Measurements from ENCODE around the gene DDR1.
"Not testable (repeated sequence)": the region's sequence is repeated elsewhere in the genome, so short reads cannot be mapped to it uniquely, and the experiment has no call there.

DDR1 gene

DNA sequence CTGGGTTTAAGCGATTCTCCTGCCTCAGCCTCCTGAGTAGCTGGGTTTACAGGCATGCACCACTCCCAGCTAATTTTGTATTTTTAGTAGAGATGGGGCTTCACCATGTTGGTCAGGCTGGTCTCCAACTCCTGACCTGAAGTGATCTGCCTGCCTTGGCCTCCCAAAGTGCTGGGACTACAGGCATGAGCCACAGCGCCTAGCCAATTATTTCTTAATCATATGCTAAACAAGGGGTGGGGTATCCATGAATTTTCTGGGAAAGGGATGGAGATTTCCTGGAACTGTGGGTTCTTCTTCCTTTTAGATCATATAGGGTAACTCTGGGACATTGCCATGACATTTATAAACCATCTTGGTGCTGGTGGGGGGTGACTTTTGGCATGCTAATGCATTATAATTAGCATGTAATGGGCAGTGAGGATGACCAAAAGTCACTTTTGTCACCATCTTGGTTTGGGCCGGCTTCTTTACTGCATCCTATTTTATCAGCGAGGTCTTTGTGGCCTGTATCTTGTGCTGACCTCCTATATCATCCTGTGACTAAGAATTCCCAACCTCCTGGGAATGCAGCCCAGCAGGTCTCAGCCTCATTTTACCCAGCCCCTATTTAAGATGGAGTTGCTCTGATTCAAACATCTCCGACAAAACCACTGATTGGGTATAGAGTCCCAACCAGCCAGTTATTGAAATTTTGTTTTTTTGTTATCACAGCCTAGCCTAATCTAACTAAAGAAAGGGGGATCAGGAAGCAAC, 29.9 kb upstream of the DDR1 start:
- DNase-seq, result no peak

DNA sequence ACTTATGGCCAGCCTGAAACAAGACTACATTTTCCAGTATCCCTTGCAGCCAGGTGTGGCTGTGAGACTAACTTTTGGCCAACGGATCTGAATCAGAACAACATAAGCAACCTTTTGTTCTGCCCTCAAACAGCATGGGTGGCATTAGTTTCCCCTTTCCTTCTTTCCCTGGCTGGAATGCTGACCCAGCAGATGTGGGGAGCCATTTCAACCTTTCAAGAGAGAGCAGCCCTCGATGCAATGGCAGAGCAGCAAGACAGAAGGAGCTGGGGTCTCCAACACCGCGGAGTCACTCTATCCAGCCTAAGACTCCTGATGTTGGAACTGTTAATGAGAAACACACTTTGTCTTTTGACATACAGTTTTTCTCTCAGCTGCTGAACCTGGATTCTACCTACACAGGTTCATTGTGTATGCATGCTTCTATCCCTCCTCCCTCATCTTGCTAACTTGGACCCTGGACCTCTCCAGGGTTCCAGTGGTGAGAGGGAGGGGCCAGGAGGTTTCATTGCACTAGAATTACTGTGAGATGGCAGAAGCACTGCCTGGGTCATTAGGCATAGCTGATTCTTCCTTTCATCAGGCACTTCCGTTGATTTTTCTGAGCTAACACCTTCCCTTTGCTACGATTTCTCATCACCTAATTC, 28.8 kb upstream of the DDR1 start:
- DNase-seq, result no peak

DNA sequence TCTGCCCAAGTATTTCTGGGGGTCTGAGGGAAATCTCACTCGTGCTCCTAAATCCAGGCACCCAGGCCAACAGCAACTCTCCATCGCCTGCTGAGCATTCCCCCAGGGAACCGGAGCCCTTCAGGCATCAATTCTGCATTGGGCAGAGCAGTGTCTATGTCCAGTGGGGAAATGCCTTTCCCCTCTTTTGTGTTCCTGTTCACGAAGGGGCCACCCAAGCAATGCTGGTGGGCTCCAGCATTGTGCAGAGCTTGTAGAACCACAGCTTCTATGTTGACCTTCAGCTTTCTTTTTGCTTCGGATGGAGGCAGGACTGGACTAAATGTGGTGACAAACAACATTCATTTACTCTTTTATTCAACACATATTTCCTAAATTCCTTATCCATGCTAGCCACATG, 27.2 kb upstream of the DDR1 start:
- DNase-seq, result no peak

DNA sequence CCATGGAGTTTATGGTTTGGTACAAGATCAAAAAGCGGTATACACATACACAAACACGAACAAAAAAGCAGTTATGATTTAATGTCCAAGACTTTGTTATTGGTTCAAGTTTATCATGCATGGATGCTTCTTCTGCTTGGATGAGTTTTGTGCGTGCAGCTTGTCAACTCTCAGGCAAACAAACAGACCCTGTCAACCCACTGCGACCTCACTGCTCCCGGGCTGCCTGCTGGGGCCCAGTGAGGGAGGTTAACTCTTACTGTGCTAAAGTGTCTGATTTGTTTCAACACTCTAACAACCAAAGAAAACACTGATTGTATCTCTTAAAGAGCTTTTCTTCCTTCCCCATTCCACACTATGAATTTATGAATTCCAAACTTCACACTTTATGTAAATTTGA, 26.8 kb upstream of the DDR1 start:
- DNase-seq, result peak in 1 of 3 experiments; percentile 42

DNA sequence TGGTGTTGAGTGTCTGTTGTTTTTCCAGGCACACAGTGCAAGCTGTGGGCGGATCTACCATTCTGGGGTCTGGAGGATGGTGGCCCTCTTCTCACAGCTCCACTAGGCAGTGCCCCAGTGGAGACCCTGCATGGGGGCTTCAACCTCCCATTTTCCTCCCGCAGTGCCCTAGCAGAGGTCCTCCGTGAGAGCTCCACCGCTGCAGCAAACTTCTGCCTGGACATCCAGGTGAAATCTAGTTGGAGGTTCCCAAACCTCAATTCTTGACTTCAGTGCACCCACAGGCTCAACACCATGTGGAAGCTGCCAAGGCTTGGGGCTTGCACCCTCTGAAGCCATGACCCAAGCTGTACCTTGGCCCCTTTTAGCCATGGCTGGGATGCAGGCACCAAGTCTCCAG, 24.6 kb upstream of the DDR1 start:
- not testable (repeated sequence) for DNase-seq

DNA sequence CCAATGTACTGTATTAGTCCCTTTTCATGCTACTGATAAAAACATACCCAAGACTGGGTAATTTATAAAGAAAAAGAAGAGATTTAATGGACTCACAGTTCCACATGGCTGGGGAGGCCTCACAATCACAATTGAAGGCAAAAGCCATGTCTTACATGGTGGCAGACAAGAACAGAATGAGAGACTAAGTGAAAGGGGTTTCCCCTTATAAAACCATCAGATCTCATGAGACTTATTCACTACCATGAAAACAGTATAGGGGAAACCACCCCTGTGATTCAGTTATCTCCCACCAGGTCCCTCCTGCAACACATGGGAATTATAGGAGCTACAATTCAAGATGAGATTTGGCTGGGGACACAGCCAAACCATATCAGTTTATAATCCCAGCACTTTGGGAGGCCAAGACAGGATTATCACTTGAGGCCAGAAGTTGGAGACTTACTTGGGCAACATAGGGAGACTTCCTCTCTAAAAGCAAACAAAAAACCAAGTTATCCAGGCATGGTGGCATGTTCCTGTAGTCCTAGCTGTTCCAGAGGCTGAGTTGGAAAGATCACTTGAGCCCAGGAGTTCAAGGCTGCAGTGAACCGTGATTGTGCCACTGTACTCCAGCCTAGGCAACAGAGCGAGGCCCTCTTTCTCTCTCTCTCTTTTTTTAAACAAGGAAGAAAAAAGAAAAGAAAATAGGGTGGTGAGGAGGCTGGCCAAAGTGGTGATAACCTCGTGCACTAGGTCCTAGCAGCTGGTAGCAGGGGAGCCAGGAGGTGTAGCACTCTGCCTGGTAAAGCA, 22.9 kb upstream of the DDR1 start:
- no peak for DNase-seq

DNA sequence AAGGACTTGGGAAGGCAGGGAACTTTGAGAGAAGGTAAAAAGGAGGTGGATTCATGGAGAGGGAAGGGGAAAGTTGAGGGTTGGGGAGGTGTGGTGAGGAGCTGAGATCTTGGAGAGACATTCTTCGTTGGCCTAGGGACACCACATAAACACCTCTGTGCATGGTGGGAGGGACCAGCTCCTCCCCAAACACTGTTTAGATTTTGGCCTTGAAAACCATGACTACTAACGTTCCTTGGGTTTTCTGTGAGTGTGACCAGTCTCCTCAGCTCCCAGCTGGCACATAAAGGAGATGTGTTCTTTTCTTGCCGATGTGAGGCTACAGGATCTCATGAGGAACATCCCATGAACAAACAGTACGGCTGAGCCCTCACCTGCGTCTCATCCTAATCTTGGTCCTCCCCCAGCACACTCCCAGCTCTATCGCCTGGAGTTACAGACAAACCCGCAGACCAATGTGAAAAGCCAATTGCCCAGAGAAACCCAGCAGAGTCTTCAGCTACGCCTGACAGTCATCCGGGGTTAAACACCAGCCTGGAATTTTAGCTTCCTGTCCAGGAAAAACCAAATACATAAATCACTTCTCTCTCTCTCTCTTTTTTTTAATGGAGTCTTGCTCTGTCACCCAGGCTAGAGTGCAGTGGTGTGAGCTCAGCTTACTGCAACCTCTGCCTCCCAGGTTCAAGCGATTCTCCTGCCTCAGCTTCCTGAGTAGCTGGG, 22.0 kb upstream of the DDR1 start:
- no peak for DNase-seq

DNA sequence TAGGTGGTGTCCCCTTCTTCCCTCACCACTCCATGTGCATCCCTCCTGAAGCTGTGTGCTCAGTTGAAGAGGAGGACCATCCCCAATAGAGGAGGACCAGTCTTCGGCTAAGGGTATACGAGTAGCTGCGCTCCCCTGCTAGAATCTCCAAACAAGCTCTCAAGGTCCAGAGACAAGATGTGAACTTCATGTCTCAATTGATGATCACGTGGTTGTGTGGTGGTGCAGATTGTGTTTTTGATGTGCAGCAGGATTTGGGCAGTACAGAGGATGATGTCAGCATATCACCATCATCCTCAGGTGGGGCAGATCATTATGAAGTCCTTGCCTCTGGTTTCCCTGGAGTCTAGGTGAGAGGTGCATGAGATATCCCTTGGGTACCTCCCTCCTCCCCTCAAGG, 20.0 kb upstream of the DDR1 start:
- DNase-seq, result no peak

DNA sequence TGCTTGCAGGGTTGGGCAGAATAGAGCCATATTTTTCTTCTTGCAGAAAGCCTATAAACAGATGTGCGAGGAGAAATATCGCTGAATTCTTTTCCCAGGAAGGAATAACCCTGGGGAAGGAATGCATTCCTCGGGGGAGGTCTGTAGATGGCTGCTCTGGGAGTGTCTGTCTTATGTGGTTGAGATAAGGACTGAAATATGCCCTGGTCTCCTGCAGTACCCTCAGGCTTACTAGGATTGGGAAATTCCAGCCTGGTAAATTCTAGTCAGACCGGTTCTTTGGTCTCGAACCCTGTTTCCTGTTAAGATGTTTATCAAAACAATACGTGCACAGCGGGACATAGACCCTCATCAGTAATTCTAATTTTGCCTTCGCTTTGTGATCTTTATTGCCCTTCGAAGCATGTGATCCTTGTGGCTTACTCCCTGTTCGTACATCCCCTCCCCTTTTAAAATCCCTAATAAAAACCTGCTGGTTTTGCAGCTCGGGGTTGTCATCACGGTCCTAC, 15.0 kb upstream of the DDR1 start:
- peak in 1 of 3 experiments; percentile 16 for DNase-seq

DNA sequence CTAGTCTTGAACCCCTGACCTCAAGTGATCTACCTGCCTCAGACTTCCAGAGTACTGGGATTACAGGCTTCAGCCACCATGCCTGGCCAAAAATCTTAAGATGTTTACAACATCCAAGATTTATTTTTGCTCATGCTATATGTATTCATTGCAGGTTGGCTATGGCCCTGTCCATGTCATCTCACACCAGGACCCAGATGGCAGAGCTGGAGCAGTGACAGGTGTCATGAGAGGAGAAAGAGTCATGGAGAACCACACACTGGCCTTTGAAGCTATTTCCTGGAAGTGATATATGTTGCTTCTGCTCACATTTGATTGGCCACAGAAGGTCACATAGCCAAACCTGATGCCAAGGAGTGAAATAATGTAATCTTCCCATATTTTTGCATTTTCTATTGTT, 13.8 kb upstream of the DDR1 start:
- no peak for DNase-seq

DNA sequence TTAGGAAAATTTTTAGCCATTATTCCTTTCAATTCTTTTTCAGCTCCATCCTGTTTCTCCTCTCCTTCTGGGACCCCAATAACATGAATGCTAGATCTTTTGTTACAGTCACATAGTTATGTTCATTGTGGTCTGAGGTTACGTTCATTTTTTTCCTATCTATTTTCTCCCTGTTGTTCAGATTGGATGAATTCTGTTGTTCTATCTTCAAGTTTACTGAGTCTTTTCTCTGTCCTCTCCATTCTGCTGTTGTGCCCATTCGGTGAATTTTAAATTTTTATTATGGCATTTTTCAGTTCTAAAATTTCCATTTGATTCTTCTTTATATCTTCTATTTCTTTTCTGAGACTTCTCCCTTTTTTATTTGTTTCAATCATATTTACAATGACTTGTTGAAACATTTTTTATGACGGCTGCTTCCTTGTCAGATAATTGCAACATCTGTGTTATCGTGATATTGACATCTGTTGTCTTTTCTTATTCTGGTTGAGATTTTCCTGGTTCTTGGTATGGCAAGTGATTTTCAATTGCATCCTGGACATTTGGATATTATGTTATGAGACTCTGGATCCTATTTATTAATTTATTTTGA, 12.6 kb upstream of the DDR1 start:
- no peak for DNase-seq

DNA sequence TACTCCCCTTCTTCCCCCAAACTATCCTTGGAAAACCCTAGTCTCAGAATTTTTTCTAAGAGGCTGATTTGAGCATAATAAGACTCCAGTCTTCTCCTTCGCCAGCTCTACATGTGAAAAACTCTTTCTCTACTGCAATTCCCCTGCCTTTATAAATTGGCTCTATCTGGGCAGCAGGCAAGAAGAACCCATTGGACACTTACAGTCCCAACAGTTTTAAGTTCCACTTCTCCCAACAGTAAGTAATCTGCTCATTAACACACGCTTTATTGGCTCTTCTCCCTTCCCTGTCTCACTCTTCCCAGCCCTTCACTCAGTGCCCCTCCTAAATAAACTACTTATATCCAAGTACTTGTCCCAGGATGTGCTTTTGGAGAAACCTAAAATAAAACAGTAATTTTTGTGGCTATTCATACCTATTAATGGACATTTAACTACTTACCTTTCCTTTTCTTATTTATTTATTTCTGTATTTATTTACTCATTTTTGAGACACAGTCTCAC, 11.1 kb upstream of the DDR1 start:
- DNase-seq, result no peak

DNA sequence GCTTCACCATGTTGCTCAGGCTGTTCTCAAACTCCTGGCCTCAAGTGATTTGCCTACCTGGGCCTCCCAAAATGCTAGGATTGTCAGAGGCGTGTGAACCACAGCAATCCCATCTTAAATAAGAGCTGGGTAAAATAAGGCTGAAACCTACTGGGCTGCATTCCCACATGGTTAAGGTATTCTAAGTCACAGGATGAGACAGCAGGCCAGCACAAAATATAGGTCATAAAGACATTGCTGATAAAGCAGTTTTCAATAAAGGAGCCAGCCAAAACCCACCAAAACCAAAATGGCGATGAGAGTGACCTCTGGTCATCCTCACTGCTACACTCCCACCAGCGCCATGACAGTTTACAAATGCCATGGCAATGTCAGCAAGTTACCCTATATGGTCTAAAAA, 10.5 kb upstream of the DDR1 start:
- not testable (repeated sequence) for DNase-seq

DNA sequence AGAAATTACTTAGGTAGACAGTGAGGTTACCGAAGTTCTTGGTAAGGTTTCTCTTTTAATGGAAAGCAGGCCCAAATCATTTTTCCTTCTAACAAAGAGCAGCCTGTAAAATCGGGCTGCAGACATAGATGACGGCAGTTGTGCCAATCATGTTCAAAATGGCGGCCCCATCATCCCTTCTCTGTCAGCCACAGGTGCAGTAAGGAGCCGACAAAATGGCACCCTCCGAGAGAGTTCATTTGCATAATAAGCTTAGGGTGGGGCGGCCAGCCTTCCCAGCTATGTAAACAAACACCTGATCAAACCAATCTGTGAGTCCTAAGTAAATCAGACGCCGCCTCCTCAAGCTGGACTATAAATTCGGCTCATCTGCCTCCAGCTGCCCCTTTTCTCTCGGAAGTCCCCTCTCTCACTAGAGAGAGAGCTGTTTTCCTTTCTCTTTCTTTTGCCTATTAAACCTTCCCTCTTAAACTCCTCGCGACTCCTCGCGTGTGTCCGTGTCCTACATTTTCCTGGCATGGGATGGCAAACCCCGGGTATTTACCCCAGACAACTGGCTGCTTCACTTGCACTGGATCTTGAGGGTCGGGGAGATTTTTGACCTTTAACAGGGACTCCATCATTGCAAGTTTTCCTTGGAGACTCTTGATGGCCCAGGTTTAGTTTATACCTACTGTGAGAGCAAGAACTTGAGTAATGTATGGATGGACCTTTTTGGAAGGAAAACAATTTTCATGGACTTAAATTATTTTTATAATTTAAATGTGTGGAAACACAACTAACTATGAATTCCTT, 8.9 kb upstream of the DDR1 start:
- peak; percentile 11 to 56 (median 31) for DNase-seq

DNA sequence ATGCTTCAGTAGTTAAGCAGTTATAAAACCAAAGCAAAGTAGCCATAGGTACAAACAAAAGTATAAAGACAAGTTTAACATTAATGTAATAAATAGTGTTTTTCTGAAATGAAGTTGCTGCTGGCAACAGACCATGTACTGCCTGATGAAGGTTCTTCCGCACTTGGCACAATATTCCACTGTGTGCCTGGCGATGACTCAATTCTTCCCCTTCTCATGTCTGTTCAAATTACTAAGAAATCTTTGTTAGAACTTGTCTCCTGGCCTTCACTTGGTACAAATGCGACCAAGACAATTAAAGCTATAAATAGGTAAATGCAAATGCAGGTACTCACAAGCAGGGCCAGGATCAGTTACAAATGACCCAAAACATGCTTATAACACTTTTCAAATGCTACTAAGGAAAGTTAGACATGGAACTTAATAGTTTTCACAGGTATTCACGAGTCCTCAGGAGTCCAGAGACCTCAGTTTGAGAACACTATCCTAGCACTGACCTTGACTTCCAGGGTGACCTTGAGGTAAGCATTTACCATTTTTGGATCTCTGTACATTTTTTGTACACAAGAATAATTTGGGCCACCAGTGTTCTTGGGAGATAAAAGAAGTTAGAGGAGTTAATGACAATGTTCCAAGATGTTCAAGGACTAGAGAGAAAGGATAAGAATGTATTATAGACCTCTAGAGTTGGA, 8.1 kb upstream of the DDR1 start:
- DNase-seq, result no peak

DNA sequence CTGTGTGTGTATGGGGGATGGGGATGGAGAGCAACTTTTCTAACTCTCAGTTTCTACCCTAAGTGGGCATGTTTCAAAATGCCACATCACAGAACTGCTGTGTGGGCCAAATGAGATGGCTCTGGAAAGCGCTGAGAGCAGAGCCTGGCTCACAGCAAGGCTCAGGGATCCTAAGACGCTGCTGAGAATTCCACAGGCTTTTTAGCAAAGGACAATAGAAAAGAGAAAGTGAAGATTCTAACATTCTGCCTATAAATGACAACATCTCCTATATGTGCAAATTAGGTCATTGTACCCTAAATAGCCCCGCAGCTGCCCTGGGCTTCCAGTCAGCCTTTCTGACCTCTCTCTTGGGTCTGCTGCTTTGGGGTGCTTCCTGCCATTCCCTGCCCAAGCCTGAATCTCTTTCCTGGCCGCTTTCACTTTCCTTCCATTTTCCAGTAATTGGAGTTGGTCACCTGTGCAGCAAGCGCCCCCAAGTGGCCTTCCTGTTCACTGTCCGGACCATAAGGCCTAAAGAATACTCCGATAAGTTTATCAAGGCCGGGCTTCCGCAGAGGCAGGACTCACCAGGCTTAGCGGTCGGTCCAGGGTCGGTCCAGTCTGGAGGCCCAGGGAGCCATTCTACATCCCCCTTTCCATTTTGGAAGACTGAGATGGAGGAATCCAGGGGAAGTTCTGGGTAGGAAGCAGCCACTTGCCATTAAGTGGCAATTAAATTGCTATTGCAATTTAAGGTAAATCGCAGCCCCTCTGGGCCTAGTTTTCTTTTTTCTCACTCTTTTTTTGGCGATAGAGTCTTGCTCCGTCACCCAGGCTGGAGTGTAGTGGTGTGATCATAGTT, 6.7 kb upstream of the DDR1 start:
- peak; percentile 71 to 90 (median 77) for DNase-seq

DNA sequence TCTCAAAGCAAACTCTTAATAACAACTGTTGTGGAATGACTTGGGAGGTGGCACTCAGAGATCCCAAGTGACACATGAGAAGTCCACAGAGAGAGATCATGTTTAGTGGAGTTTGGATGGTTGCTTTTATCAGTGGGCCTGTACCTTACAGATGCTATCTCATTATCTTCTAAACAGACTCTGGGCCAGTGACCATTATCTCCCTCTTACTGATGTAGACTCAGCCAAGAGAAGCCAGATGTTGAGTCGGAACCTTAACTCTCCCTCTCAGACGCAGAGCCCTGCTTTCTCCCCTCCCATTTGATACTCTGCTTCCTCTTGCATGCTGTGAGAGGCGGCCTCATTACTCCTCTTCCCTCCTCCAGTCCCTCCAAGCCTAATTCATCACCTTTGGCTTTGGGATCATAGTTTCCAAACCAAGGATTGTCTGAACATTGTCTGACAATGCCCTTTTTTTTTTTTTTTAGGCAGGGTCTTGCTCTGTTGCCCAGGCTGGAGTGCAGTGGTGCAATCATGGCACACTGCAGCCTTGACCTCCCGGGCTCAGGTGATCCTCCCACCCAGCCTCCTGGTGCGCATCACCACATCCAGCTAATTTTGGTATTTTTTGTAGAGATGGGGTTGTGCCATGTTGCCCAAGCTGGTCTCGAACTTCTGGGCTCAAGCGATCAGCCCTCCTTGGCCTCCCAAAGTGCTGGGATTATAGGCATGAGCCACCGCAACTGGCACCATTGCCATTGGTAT, 4.5 kb upstream of the DDR1 start:
- no peak for DNase-seq

DNA sequence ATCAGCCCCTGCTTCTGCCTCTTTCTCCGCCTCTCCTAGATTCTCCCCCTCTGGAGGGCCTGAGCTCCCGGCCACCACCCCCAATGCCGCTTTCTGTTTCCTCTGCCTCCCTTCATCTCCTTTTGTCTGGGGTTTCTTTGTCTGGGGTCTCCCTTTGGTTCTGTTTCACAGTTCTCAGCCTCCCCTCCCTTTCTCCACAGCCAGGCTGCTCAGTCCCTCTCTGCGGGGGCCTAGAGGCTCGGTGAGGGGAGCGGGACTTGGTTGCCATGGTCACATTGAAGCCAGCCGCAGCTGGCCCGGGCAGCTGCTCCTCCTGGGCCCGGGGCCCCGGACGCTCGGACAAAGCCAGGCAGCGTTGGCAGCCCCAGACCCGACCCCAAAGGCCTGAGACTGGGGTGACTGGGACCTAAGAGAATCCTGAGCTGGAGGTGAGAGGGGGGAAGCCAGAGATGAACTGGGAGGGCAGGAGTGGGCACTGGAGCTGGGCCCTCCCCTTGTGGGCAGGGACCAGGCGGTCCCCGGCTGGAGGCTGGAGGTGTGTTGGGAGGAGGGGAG, 3.5 kb upstream of the DDR1 start:
- peak; percentile 11 to 87 (median 83) for DNase-seq

All from NCI-H1417 (cell line).